H1 (cell line): ENCODE results near the gene PPP1R3G. TPM values are rescaled to one million over a fixed set of nuclear protein-coding genes. Genes with fewer than 3 reads are reported as not detected.

Source experiments
- CTCF ChIA-PET: fragments of 300-600 bp; sonication (Branson Sonifier 250); formaldehyde crosslinking; loops from one replicate; lab custom pipeline; 2021; ENCODE audit not compliant: partially characterized antibody; lab: Charles Lee
- POLR2A ChIA-PET: fragments of 300-600 bp; sonication (Branson Sonifier 250); formaldehyde crosslinking; loops from one replicate; lab custom pipeline; 2021; ENCODE audit warnings: inconsistent platforms; ENCODE audit not compliant: partially characterized antibody; lab: Charles Lee
- DNase-seq, 2 experiments: peaks; one replicate each; pipeline versions ENCODE4 v3.0.0 to v3.0.0-alpha.2; 2010 to 2022; ENCODE audit warnings: low spot score in 2 of 2, low read depth in 1 of 2, mixed read lengths in 1 of 2
- FAIRE-seq: peaks from 2 replicates; lab custom pipeline; 2011; peaks lifted over from hg19 to GRCh38; lab: Jason Lieb, UNC
- H2AFZ ChIP-seq: 2 replicates; pipeline ENCODE4 v1.8.1; 2012; ENCODE audit warnings: low read length, inconsistent platforms
- H2AK5ac ChIP-seq: 2 replicates; pipeline ENCODE4 v1.6.1; 2013; ENCODE audit warnings: low read depth, low read length
- H2BK120ac ChIP-seq: replicated peaks from 2 replicates; pipeline ENCODE3; 2013; ENCODE audit warnings: low read depth, low read length, inconsistent platforms
- H2BK12ac ChIP-seq: 2 replicates; pipeline ENCODE4 v1.6.1; 2013; ENCODE audit warnings: low read depth, low read length
- H2BK15ac ChIP-seq: 2 replicates; pipeline ENCODE4 v1.6.1; 2013; ENCODE audit warnings: low read length
- H2BK20ac ChIP-seq: 2 replicates; pipeline ENCODE4 v1.6.1; 2013; ENCODE audit warnings: low read length
- H2BK5ac ChIP-seq: 2 replicates; pipeline ENCODE4 v1.6.1; 2013; ENCODE audit warnings: low read depth, low read length
- H3K14ac ChIP-seq: 2 replicates; pipeline ENCODE4 v1.6.1; 2013; ENCODE audit warnings: inconsistent platforms; ENCODE audit not compliant: insufficient read length
- H3K18ac ChIP-seq: 2 replicates; pipeline ENCODE4 v1.6.1; 2013; ENCODE audit warnings: low read length; ENCODE audit errors: extremely low read depth
- H3K23ac ChIP-seq: 2 replicates; pipeline ENCODE4 v1.6.1; 2013; ENCODE audit warnings: inconsistent platforms; ENCODE audit not compliant: insufficient read length
- H3K23me2 ChIP-seq: 2 replicates; pipeline ENCODE4 v1.6.1; 2013; ENCODE audit warnings: low read depth, low read length
- H3K27ac ChIP-seq: 2 replicates; pipeline ENCODE4 v1.6.1; 2011; ENCODE audit warnings: low read depth, low read length, inconsistent platforms
- H3K27me3 ChIP-seq, 4 experiments: replicated peaks in 1 of 4; 1 replicate in 1 of 4; 2 replicates in 3 of 4; pipeline versions ENCODE4 v1.6.1 to v1.8.1; 2011 to 2013; ENCODE audit warnings: low read length in 3 of 4, mild to moderate bottlenecking in 3 of 4, inconsistent platforms in 2 of 4, mixed read lengths in 2 of 4, moderate library complexity in 1 of 4; ENCODE audit not compliant: control insufficient read depth in 3 of 4, insufficient read depth in 3 of 4; ENCODE audit errors: extremely low read depth in 1 of 4
- H3K36me3 ChIP-seq, 4 experiments: 2 replicates each; pipeline versions ENCODE4 v1.6.1 to v1.8.1; 2011 to 2013; ENCODE audit warnings: mild to moderate bottlenecking in 4 of 4, low read length in 3 of 4, moderate library complexity in 2 of 4, control low read depth in 1 of 4, inconsistent platforms in 1 of 4; ENCODE audit not compliant: insufficient read depth in 4 of 4, control insufficient read depth in 2 of 4
- H3K4ac ChIP-seq: replicated peaks from 2 replicates; pipeline ENCODE3; 2013; ENCODE audit warnings: low read length, low read depth, mixed read lengths, inconsistent platforms; ENCODE audit not compliant: insufficient read length
- H3K4me1 ChIP-seq, 4 experiments: replicated peaks in 1 of 4; 1 replicate in 1 of 4; 2 replicates in 3 of 4; pipeline versions ENCODE4 v1.6.1 to v1.8.1; 2011 to 2013; ENCODE audit warnings: low read length in 3 of 4, inconsistent platforms in 2 of 4, mixed read lengths in 1 of 4; ENCODE audit not compliant: insufficient read depth in 4 of 4, control insufficient read depth in 3 of 4
- H3K4me2 ChIP-seq, 2 experiments: 2 replicates each; pipeline versions ENCODE4 v1.6.1 to v1.8.1; 2011 to 2013; ENCODE audit warnings: low read depth in 2 of 2, low read length in 2 of 2, control low read depth in 1 of 2, inconsistent platforms in 1 of 2, mild to moderate bottlenecking in 1 of 2; ENCODE audit not compliant: insufficient read depth in 1 of 2
- H3K4me3 ChIP-seq, 4 experiments: fragments of 200-600, 300-600 bp in 1 of 4; sonication (generic), shearing (Covaris generic), sonication (Bioruptor Twin) in 1 of 4; 2 replicates each; pipeline versions ENCODE4 v1.5.1 to v1.8.1; 2011 to 2016; ENCODE audit warnings: low read length in 4 of 4, low read depth in 3 of 4, control low read depth in 2 of 4, inconsistent platforms in 2 of 4, mild to moderate bottlenecking in 2 of 4, mixed read lengths in 1 of 4, moderate library complexity in 1 of 4; ENCODE audit not compliant: insufficient read depth in 2 of 4; ENCODE audit errors: extremely low read depth in 1 of 4
- H3K56ac ChIP-seq: replicated peaks from 2 replicates; pipeline ENCODE3; 2013; ENCODE audit warnings: low read depth, mild to moderate bottlenecking, mixed read lengths, low read length, inconsistent platforms; ENCODE audit not compliant: insufficient read length
- H3K79me1 ChIP-seq: 2 replicates; pipeline ENCODE4 v1.6.1; 2013; ENCODE audit warnings: low read depth, low read length, control low read depth
- H3K79me2 ChIP-seq, 2 experiments: 2 replicates each; pipeline versions ENCODE4 v1.6.1 to v1.8.1; 2012 to 2013; ENCODE audit warnings: low read length in 2 of 2, mild to moderate bottlenecking in 2 of 2, inconsistent platforms in 1 of 2; ENCODE audit not compliant: insufficient read depth in 2 of 2, control insufficient read depth in 1 of 2
- H3K9ac ChIP-seq, 4 experiments: replicated peaks in 1 of 4; 1 replicate in 1 of 4; 2 replicates in 3 of 4; pipeline versions ENCODE4 v1.6.1 to v1.8.1; 2011 to 2013; ENCODE audit warnings: low read depth in 3 of 4, low read length in 3 of 4, control low read depth in 2 of 4, mild to moderate bottlenecking in 2 of 4, moderate library complexity in 2 of 4, inconsistent platforms in 1 of 4; ENCODE audit errors: extremely low read depth in 1 of 4
- H3K9me3 ChIP-seq, 2 experiments: 2 replicates each; pipeline versions ENCODE4 v1.6.1 to v1.8.1; 2012 to 2013; ENCODE audit warnings: mild to moderate bottlenecking in 2 of 2, moderate library complexity in 2 of 2, control low read depth in 1 of 2, inconsistent platforms in 1 of 2, low read depth in 1 of 2, low read length in 1 of 2, mixed read lengths in 1 of 2; ENCODE audit not compliant: insufficient read depth in 2 of 2
- H4K20me1 ChIP-seq, 2 experiments: replicated peaks in 1 of 2; 2 replicates each; pipeline versions ENCODE3 to v1.8.1; 2011 to 2013; ENCODE audit warnings: inconsistent platforms in 2 of 2, low read length in 2 of 2, mild to moderate bottlenecking in 1 of 2; ENCODE audit not compliant: insufficient read depth in 2 of 2, control insufficient read depth in 1 of 2
- H4K5ac ChIP-seq: 2 replicates; pipeline ENCODE4 v1.6.1; 2013; ENCODE audit warnings: low read length, low read depth, mixed read lengths, inconsistent platforms; ENCODE audit not compliant: insufficient read length
- H4K8ac ChIP-seq: 2 replicates; pipeline ENCODE4 v1.8.0; 2013; ENCODE audit warnings: mild to moderate bottlenecking, moderate library complexity, low read length, inconsistent platforms; ENCODE audit not compliant: insufficient read depth; ENCODE audit errors: extremely low read depth
- H4K91ac ChIP-seq: replicated peaks from 2 replicates; pipeline ENCODE3; 2013; ENCODE audit warnings: low read length, mixed read lengths, inconsistent platforms; ENCODE audit not compliant: insufficient read length
- E2F6 ChIP-seq: IDR thresholded peaks from 2 replicates; pipeline ENCODE4 v1.6.1; 2012; ENCODE audit warnings: inconsistent platforms
- EZH2 ChIP-seq: fragments of 200-600 bp; sonication (generic); IDR thresholded peaks from 2 replicates; pipeline ENCODE4 v1.7.1; 2012; ENCODE audit warnings: low read depth, mild to moderate bottlenecking, moderate library complexity, low read length, inconsistent platforms; ENCODE audit not compliant: severe bottlenecking
- HDAC2 ChIP-seq, 2 experiments: fragments of 300-600 bp in 1 of 2; sonication (generic) in 1 of 2; IDR thresholded peaks; 2 replicates each; pipeline ENCODE4 v1.6.1; 2011 to 2012; ENCODE audit warnings: low read depth in 2 of 2, low read length in 2 of 2, mild to moderate bottlenecking in 2 of 2, moderate library complexity in 2 of 2, borderline replicate concordance in 1 of 2, inconsistent platforms in 1 of 2
- KDM4A ChIP-seq: IDR thresholded peaks from one replicate; pipeline ENCODE4 v1.7.1; 2012; ENCODE audit warnings: low read depth, mild to moderate bottlenecking, moderate library complexity, low read length, inconsistent platforms; ENCODE audit not compliant: severe bottlenecking
- MAX ChIP-seq: IDR thresholded peaks from 2 replicates; pipeline ENCODE4 v1.6.1; 2012; ENCODE audit warnings: inconsistent platforms
- SAP30 ChIP-seq: fragments of 300-600 bp; sonication (generic); IDR thresholded peaks from 2 replicates; pipeline ENCODE4 v1.7.1; 2012; ENCODE audit warnings: low read length, moderate library complexity, mild to moderate bottlenecking, inconsistent platforms; ENCODE audit not compliant: insufficient read depth, insufficient replicate concordance
- TAF1 ChIP-seq: IDR thresholded peaks from 2 replicates; pipeline ENCODE4 v1.6.1; 2011; ENCODE audit warnings: mild to moderate bottlenecking, low read depth, low read length
- TAF7 ChIP-seq: optimal IDR thresholded peaks from 2 replicates; pipeline ENCODE3; 2011; ENCODE audit warnings: low read depth, mild to moderate bottlenecking, inconsistent platforms, low read length, moderate library complexity, borderline replicate concordance
- TEAD4 ChIP-seq: IDR thresholded peaks from 2 replicates; pipeline ENCODE4 v1.6.1; 2012; ENCODE audit warnings: low read depth, low read length, inconsistent platforms, mixed read lengths
- whole genome bisulfite sequencing, 2 experiments: shearing (Covaris generic) in 1 of 2; methylation state at CpG; one replicate each; pipeline versions ENCODE4 v1.1.6 to v1.1.7; 2013 to 2015; ENCODE audit warnings: low lambda C conversion rate in 2 of 2, mixed read lengths in 2 of 2, inconsistent platforms in 1 of 2, low coverage in 1 of 2, missing lambda C conversion rate in 1 of 2; ENCODE audit not compliant: insufficient replicate concordance in 2 of 2, insufficient coverage in 1 of 2, insufficient read length in 1 of 2; ENCODE audit errors: extremely low coverage in 1 of 2, missing lambda C conversion rate in 1 of 2; 5-methylcytosine and 5-hydroxymethylcytosine counted together
- polyA plus RNA-seq, 7 experiments: library from polyadenylated mRNA; depleted of rRNA in 3 of 7; stranded (reverse) in 5 of 7; unstranded in 2 of 7; fragments of >200 nt in 5 of 7; fragments of 200-250 nt in 2 of 7; gene quantifications; 1 replicate in 5 of 7; 2 replicates in 1 of 7; 4 replicates in 1 of 7; pipeline versions ENCODE4 v1.2.1 to v1.2.3, GENCODE V29; 2011 to 2013; ENCODE audit warnings: missing spikeins in 2 of 7, mixed read lengths in 2 of 7
- total RNA-seq: library from RNA; stranded (reverse); fragmentation: NEBNext Ultra II Directional; extraction: Animal tissue kit (Norgen Biotek cat#: 25700); gene quantifications from 2 replicates; pipeline ENCODE4 v1.2.1, GENCODE V29; 2021

Gene PPP1R3G
- total and polyA plus RNA-seq, 2 of the 8 experiments (the other 6 are each of a cell fraction or from before 2014, with no cell fraction given) = 0.03 to 0.09 TPM

- Histone ChIP-seq H4K20me1 (peaks cover 3 to 5% of the 10 kb centered on the region in 2 experiments), H3K56ac (peak overlapping the region; percentile 16), H4K8ac (peak overlapping the region; percentile 77; the same call in 1 of the 2 replicates), H2AFZ (peak overlapping the region; percentile 35; the same call in 1 of the 2 replicates), H3K79me2 (no peaks in the 10 kb centered on the region), H3K9me3 (no peaks in the 10 kb centered on the region; a peak in 1 of 4 replicates), H4K91ac (no peak overlapping the region), H3K79me1 (no peaks in the 10 kb centered on the region; the same call in 1 of the 2 replicates), H3K36me3 (no peaks in the 10 kb centered on the region), H3K14ac (no peak overlapping the region), H3K4ac (no peak overlapping the region), H2BK12ac (peak overlapping the region; percentile 60; the same call in 1 of the 2 replicates), H2AK5ac (no peak overlapping the region), H3K23ac (no peak overlapping the region), H3K23me2 (peaks cover 17% of the 10 kb centered on the region; the same call in 1 of the 2 replicates), H2BK20ac (no peak overlapping the region), H2BK15ac (no peak overlapping the region), H2BK5ac (no peak overlapping the region; the same call in 1 of the 2 replicates), H2BK120ac (no peak overlapping the region), H3K4me1 (peaks cover 0 to 19% (median 8%) of the 10 kb centered on the region in 4 experiments; a peak in 4 of 7 replicates), H3K9ac (no peak overlapping the region), H3K4me3 (peak overlapping the region; percentile 25 to 61 (median 50)), H3K4me2 (peak overlapping the region; percentile 71 to 96), H3K27ac (no peak overlapping the region), H3K27me3 (peaks cover 35 to 60% (median 57%) of the 10 kb centered on the region in 4 experiments), H3K18ac (peak overlapping the region; percentile 78), H4K5ac (no peak overlapping the region)
- DNase-seq (peak in 1 of 2 experiments; percentile 74), FAIRE-seq (no peak)
- ChIA-PET POLR2A (interaction anchor here (0.8 to 1.5 kb wide), 3 partner anchors 21 to 82 kb away, joined by 3 to 4 read pairs (median 3); partner anchors contain the start of gene RPP40), CTCF (interaction anchor here (0.6 to 1.8 kb wide), 7 partner anchors 19 to 875 kb away, joined by 3 to 5 read pairs (median 3); no protein-coding TSS in a partner anchor)
- WGBS, 2 experiments = 3% methylated on average over 64 of the region's 74 CpGs; no CpG with 5 or more reads in 1 of the 2 experiments
- TF ChIP-seq KDM4A (peak; percentile 67), HDAC2 (IDR thresholded peaks at IDR 0.05; ENCODE audit: borderline replicate concordance in 1 of 2, low read depth in 2 of 2, low read length in 2 of 2) (no peak), E2F6 (peak; percentile 66), TAF1 (0 out of 2 replicates have a peak, but pooled peaks have one; percentile 39), MAX (peak; percentile 90), TEAD4 (peak; percentile 13; the same call in 1 of the 2 replicates), SAP30 (no peak), EZH2 (peak; percentile 69), TAF7 (peak; percentile 18)
Observed at GRCh38 chr6:5085648-5086293, 630 bp downstream of the PPP1R3G start.
